Activated CD4-positive, alpha-beta T cell treated with anti-CD3 and anti-CD28 coated beads for 36 hours (primary cell): ENCODE data around the gene ABCC4. TPM values are rescaled to one million over a fixed set of nuclear protein-coding genes. Genes with fewer than 3 reads are reported as not detected.

Experiments
- ATAC-seq: fragments of 200-7000 bp; cut with Tn5 transposase; one replicate; pipeline ENCODE4 v1.10.0; 2021; ENCODE audit warnings: mild to moderate bottlenecking, moderate library complexity
- CTCF ChIA-PET: fragments of 350-600 bp; sonication (Branson Sonifier 250); formaldehyde crosslinking; loops from one replicate; lab custom pipeline; 2021; ENCODE audit warnings: antibody characterized with exemption; lab: Charles Lee
- POLR2A ChIA-PET: fragments of 350-600 bp; sonication (Branson Sonifier 250); formaldehyde crosslinking; loops from one replicate; lab custom pipeline; 2021; ENCODE audit warnings: antibody characterized with exemption, inconsistent platforms; lab: Charles Lee
- DNase-seq: peaks from one replicate; pipeline ENCODE4 v3.0.0-alpha.2; 2020
- H3K27ac Mint-ChIP-seq: one replicate; pipeline ENCODE4 v1.8.0; 2021; ENCODE audit warnings: mixed read lengths
- H3K27me3 Mint-ChIP-seq: one replicate; pipeline ENCODE4 v1.8.0; 2021; ENCODE audit warnings: mixed read lengths
- H3K36me3 Mint-ChIP-seq: one replicate; pipeline ENCODE4 v1.8.0; 2021; ENCODE audit warnings: low read depth, mixed read lengths
- H3K4me1 Mint-ChIP-seq: one replicate; pipeline ENCODE4 v1.8.0; 2021; ENCODE audit warnings: mixed read lengths
- H3K4me3 Mint-ChIP-seq: one replicate; pipeline ENCODE4 v1.8.0; 2021; ENCODE audit warnings: mild to moderate bottlenecking, moderate library complexity, mixed read lengths
- H3K9me3 Mint-ChIP-seq: one replicate; pipeline ENCODE4 v1.8.0; 2021; ENCODE audit warnings: low read depth, mixed read lengths
- intact Hi-C, 2 experiments: fragments of 100-400 bp; cut with DNase I in 1 of 2; cut with micrococcal nuclease in 1 of 2; formaldehyde crosslinking; loops; one replicate each; pipeline versions ENCODE4 v1.14.2 to v1.15.1; 2022 to 2024; cut with DNase I, micrococcal nuclease
- total RNA-seq, 2 experiments: library from RNA; stranded (reverse); gene quantifications; one replicate each; pipeline ENCODE4 v1.2.3, GENCODE V29; 2021

ABCC4 gene
- total RNA-seq, 2 experiments from 2014 or later = 9.0 to 9.5 TPM

- no peak for ATAC-seq
- H3K9me3 Mint-ChIP-seq = no peaks in the 10 kb centered on the region
- no peak overlapping the region for H3K27ac Mint-ChIP-seq
- POLR2A ChIA-PET = no interaction called here
- DNase-seq = no peak
- peaks cover 2% of the 10 kb centered on the region for H3K4me1 Mint-ChIP-seq
- intact Hi-C loops = no loop called here
- CTCF ChIA-PET = interaction anchor here (0.8 kb wide), 1 partner anchor 41 kb away, joined by 4 read pairs; no protein-coding TSS in a partner anchor
- H3K4me3 Mint-ChIP-seq = no peak overlapping the region
- peaks cover 13% of the 10 kb centered on the region for H3K36me3 Mint-ChIP-seq
- no peaks in the 10 kb centered on the region for H3K27me3 Mint-ChIP-seq
Observed at GRCh38 chr13:95256091-95256490, 45.2 kb downstream of the ABCC4 start.

- ATAC-seq (no peak), DNase-seq (no peak)
- peaks cover 3% of the 10 kb centered on the region for H3K4me1 Mint-ChIP-seq
- peaks cover 10% of the 10 kb centered on the region for H3K36me3 Mint-ChIP-seq
- no peak overlapping the region for H3K4me3 Mint-ChIP-seq
- CTCF ChIA-PET = interaction anchor here (0.8 kb wide), 1 partner anchor 42 kb away, joined by 4 read pairs; no protein-coding TSS in a partner anchor
- POLR2A ChIA-PET = no interaction called here
- no peaks in the 10 kb centered on the region for H3K9me3 Mint-ChIP-seq
- no peaks in the 10 kb centered on the region for H3K27me3 Mint-ChIP-seq
- H3K27ac Mint-ChIP-seq = no peak overlapping the region
- intact Hi-C loops = no loop called here
Observed at GRCh38 chr13:95255072-95255732, 46.0 kb downstream of the ABCC4 start.

- ATAC-seq = no peak
- POLR2A ChIA-PET = no interaction called here
Observed at GRCh38 chr13:95254339-95254738, 46.9 kb downstream of the ABCC4 start.

GRCh38 chr13:95253033-95253432 lies 48.2 kb downstream of the ABCC4 start:
- CTCF ChIA-PET = no interaction called here
- no peaks in the 10 kb centered on the region for H3K27me3 Mint-ChIP-seq
- H3K36me3 Mint-ChIP-seq = peaks cover 4% of the 10 kb centered on the region
- H3K4me3 Mint-ChIP-seq = no peak overlapping the region
- intact Hi-C loops = no loop called here
- H3K4me1 Mint-ChIP-seq = peaks cover 3% of the 10 kb centered on the region
- H3K27ac Mint-ChIP-seq = no peak overlapping the region
- POLR2A ChIA-PET = interaction anchor here (0.6 kb wide), 1 partner anchor 312 kb away, joined by 3 read pairs; no protein-coding TSS in a partner anchor
- ATAC-seq (no peak), DNase-seq (no peak)
- H3K9me3 Mint-ChIP-seq = no peaks in the 10 kb centered on the region

More at GRCh38 chr13:95254339-95254738, 46.9 kb downstream of the ABCC4 start:
- H3K9me3 Mint-ChIP-seq = no peaks in the 10 kb centered on the region
- H3K27me3 Mint-ChIP-seq = no peaks in the 10 kb centered on the region
- CTCF ChIA-PET = no interaction called here
- peaks cover 7% of the 10 kb centered on the region for H3K36me3 Mint-ChIP-seq
- no peak overlapping the region for H3K4me3 Mint-ChIP-seq
- peaks cover 3% of the 10 kb centered on the region for H3K4me1 Mint-ChIP-seq
- H3K27ac Mint-ChIP-seq = no peak overlapping the region
- intact Hi-C loops = no loop called here
- DNase-seq = no peak

GRCh38 chr13:95251641-95252040 lies 49.6 kb downstream of the ABCC4 start:
- H3K27ac Mint-ChIP-seq = no peak overlapping the region
- POLR2A ChIA-PET = no interaction called here
- H3K36me3 Mint-ChIP-seq = peaks cover 7% of the 10 kb centered on the region
- intact Hi-C loops = no loop called here
- no peaks in the 10 kb centered on the region for H3K9me3 Mint-ChIP-seq
- peaks cover 3% of the 10 kb centered on the region for H3K4me1 Mint-ChIP-seq
- H3K27me3 Mint-ChIP-seq = no peaks in the 10 kb centered on the region
- no peak for DNase-seq
- CTCF ChIA-PET = no interaction called here
- ATAC-seq = no peak
- no peak overlapping the region for H3K4me3 Mint-ChIP-seq

GRCh38 chr13:95250961-95251360 lies 50.3 kb downstream of the ABCC4 start:
- Mint-ChIP-seq H3K36me3 (peaks cover 13% of the 10 kb centered on the region), H3K27me3 (no peaks in the 10 kb centered on the region), H3K4me3 (no peak overlapping the region), H3K27ac (no peak overlapping the region), H3K9me3 (no peaks in the 10 kb centered on the region), H3K4me1 (peaks cover 3% of the 10 kb centered on the region)
- ATAC-seq = no peak
- no peak for DNase-seq
- intact Hi-C loops = no loop called here
- POLR2A ChIA-PET = interaction anchor here (0.6 kb wide), 1 partner anchor 11 kb away, joined by 3 read pairs; no protein-coding TSS in a partner anchor
- CTCF ChIA-PET = no interaction called here

- Mint-ChIP-seq H3K36me3 (peaks cover 15% of the 10 kb centered on the region), H3K4me1 (peaks cover 3% of the 10 kb centered on the region), H3K27me3 (no peaks in the 10 kb centered on the region), H3K9me3 (no peaks in the 10 kb centered on the region), H3K4me3 (no peak overlapping the region), H3K27ac (no peak overlapping the region)
- intact Hi-C loops = no loop called here
- ATAC-seq (no peak), DNase-seq (no peak)
- ChIA-PET CTCF (no interaction called here), POLR2A (no interaction called here)
Observed at GRCh38 chr13:95248953-95249352, 52.3 kb downstream of the ABCC4 start.

GRCh38 chr13:95247852-95248251 lies 53.4 kb downstream of the ABCC4 start:
- H3K4me1 Mint-ChIP-seq = peaks cover 3% of the 10 kb centered on the region
- DNase-seq = no peak
- ATAC-seq = no peak
- H3K4me3 Mint-ChIP-seq = no peak overlapping the region
- no peaks in the 10 kb centered on the region for H3K27me3 Mint-ChIP-seq
- CTCF ChIA-PET = interaction anchor here (0.6 to 1.5 kb wide), 2 partner anchors 21 to 56 kb away, joined by 3 to 4 read pairs; no protein-coding TSS in a partner anchor
- intact Hi-C loops = no loop called here
- H3K9me3 Mint-ChIP-seq = no peaks in the 10 kb centered on the region
- peaks cover 15% of the 10 kb centered on the region for H3K36me3 Mint-ChIP-seq
- POLR2A ChIA-PET = no interaction called here
- no peak overlapping the region for H3K27ac Mint-ChIP-seq

- Mint-ChIP-seq H3K9me3 (no peaks in the 10 kb centered on the region), H3K27me3 (no peaks in the 10 kb centered on the region), H3K4me1 (peaks cover 3% of the 10 kb centered on the region), H3K36me3 (peaks cover 15% of the 10 kb centered on the region), H3K4me3 (no peak overlapping the region), H3K27ac (no peak overlapping the region)
- DNase-seq = no peak
- ChIA-PET CTCF (interaction anchor here (1.5 kb wide), 1 partner anchor 20 kb away, joined by 4 read pairs; no protein-coding TSS in a partner anchor), POLR2A (no interaction called here)
- ATAC-seq = no peak
- intact Hi-C loops = no loop called here
Observed at GRCh38 chr13:95247171-95247570, 54.1 kb downstream of the ABCC4 start.

- no peak overlapping the region for H3K27ac Mint-ChIP-seq
- H3K9me3 Mint-ChIP-seq = no peaks in the 10 kb centered on the region
- no peak overlapping the region for H3K4me3 Mint-ChIP-seq
- H3K36me3 Mint-ChIP-seq = peaks cover 18% of the 10 kb centered on the region
- DNase-seq (no peak), ATAC-seq (no peak)
- intact Hi-C loops = no loop called here
- no peaks in the 10 kb centered on the region for H3K27me3 Mint-ChIP-seq
- H3K4me1 Mint-ChIP-seq = peaks cover 3% of the 10 kb centered on the region
- POLR2A ChIA-PET = no interaction called here
- CTCF ChIA-PET = interaction anchor here (0.5 to 1.5 kb wide), 2 partner anchors 20 to 100 kb away, joined by 4 to 5 read pairs; no protein-coding TSS in a partner anchor
Observed at GRCh38 chr13:95246292-95247082, 54.8 kb downstream of the ABCC4 start.

GRCh38 chr13:95245071-95245470 lies 56.2 kb downstream of the ABCC4 start:
- POLR2A ChIA-PET = no interaction called here
- intact Hi-C loops = no loop called here

More at GRCh38 chr13:95245071-95245470, 56.2 kb downstream of the ABCC4 start:
- Mint-ChIP-seq H3K9me3 (no peaks in the 10 kb centered on the region), H3K4me1 (no peaks in the 10 kb centered on the region), H3K27me3 (no peaks in the 10 kb centered on the region), H3K36me3 (peaks cover 23% of the 10 kb centered on the region), H3K27ac (no peak overlapping the region), H3K4me3 (no peak overlapping the region)
- CTCF ChIA-PET = interaction anchor here (0.6 kb wide), 1 partner anchor 432 kb away, joined by 3 read pairs; the partner anchor contains the start of gene DNAJC3
- ATAC-seq (no peak), DNase-seq (no peak)
